ENCODE results near the gene PNPLA1.

The PNPLA1 gene

GRCh38 chr6:36318690-36319435 lies 49.0 kb downstream of the PNPLA1 start:
- no peak for DNase-seq

GRCh38 chr6:36319436-36319762 lies 49.5 kb downstream of the PNPLA1 start:
- no peak for DNase-seq

- no peak for DNase-seq
Measured at GRCh38 chr6:36319821-36320220, 50.0 kb downstream of the PNPLA1 start.

GRCh38 chr6:36320475-36320874 lies 50.6 kb downstream of the PNPLA1 start:
- DNase-seq = no peak

- DNase-seq = no peak
Measured at GRCh38 chr6:36322591-36322990, 52.7 kb downstream of the PNPLA1 start.

GRCh38 chr6:36323062-36323461 lies 53.2 kb downstream of the PNPLA1 start:
- DNase-seq = no peak

- DNase-seq = no peak
Measured at GRCh38 chr6:36324191-36324590, 54.3 kb downstream of the PNPLA1 start.

- no peak for DNase-seq
Measured at GRCh38 chr6:36324715-36325114, 54.9 kb downstream of the PNPLA1 start.

GRCh38 chr6:36326356-36326995 lies 56.6 kb downstream of the PNPLA1 start:
- DNase-seq = no peak

- DNase-seq = no peak
Measured at GRCh38 chr6:36327226-36327918, 57.5 kb downstream of the PNPLA1 start.

GRCh38 chr6:36327919-36328236 lies 58.0 kb downstream of the PNPLA1 start:
- no peak for DNase-seq

GRCh38 chr6:36328600-36328999 lies 58.7 kb downstream of the PNPLA1 start:
- DNase-seq = no peak

- no peak for DNase-seq
Measured at GRCh38 chr6:36329798-36330291, 60.0 kb downstream of the PNPLA1 start.

GRCh38 chr6:36330366-36330765 lies 60.5 kb downstream of the PNPLA1 start:
- DNase-seq = no peak

- no peak for DNase-seq
Measured at GRCh38 chr6:36331381-36331780, 61.5 kb downstream of the PNPLA1 start.

- no peak for DNase-seq
Measured at GRCh38 chr6:36333171-36333895, 63.5 kb downstream of the PNPLA1 start.

GRCh38 chr6:36333931-36334725 lies 64.3 kb downstream of the PNPLA1 start:
- DNase-seq = no peak

GRCh38 chr6:36334832-36335459 lies 65.1 kb downstream of the PNPLA1 start:
- no peak for DNase-seq

GRCh38 chr6:36335465-36336207 lies 65.8 kb downstream of the PNPLA1 start:
- no peak for DNase-seq

- DNase-seq = no peak
Measured at GRCh38 chr6:36336208-36336710, 66.4 kb downstream of the PNPLA1 start.

- DNase-seq = no peak
Measured at GRCh38 chr6:36336779-36337241, 67.0 kb downstream of the PNPLA1 start, which contains the start of gene BNIP5. Gene BNIP5, minus strand, starts transcription at chr6:36336888. Its CDS starts 6,198 bp downstream, at chr6:36330690.
